GM23248 (cell line): ENCODE data around the gene TUSC2.

ENCODE experiments used
- EZH2 ChIP-seq: fragments of 200-600 bp; sonication (generic); IDR thresholded peaks from 2 replicates; pipeline ENCODE4 v1.6.1; 2018; ENCODE audit warnings: antibody characterized with exemption, mild to moderate bottlenecking; ENCODE audit not compliant: insufficient read depth, poor library complexity, severe bottlenecking
- EZH2phosphoT487 ChIP-seq: fragments of 200-600 bp; sonication (generic); IDR thresholded peaks from 2 replicates; pipeline ENCODE4 v1.6.1; 2018; ENCODE audit warnings: antibody characterized with exemption, moderate library complexity, mild to moderate bottlenecking, low read depth; ENCODE audit not compliant: insufficient read depth

DNA sequence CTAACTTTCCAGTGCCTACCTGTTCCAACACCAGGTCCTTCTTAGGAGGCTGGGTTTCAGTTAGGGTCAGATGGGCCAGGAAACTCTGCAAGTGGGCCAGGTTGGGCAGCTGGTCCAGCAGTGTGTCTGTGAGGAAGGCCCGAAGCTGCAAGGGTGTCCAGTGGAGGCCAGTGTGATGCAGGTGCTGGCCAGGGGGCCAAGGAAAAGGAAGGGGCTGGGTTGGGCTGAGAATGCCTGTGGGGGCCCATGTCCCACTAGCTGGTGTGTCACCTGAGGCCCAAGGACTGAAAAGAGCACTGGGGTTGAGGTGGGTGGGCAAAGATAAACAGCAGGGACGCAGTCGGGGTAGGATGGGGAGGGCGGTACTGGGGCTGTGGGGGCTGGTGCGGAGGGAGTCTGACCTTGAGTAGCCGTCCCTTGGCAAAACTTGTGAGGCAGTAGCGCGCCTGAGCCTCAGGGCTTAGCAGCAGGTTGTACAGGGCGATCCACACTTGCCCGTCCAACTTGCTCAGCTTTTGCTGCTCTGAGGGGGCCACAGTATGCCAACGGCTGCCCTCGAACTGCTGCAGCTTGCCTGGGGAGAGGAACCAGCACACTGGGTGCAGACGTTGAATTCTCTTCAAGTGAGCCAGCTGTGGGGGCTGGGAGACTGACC is 14.1 kb upstream of the TUSC2 start:
- TF ChIP-seq EZH2phosphoT487 (no peak), EZH2 (no peak)
